Measurements from ENCODE around the gene ZNF576. TPM values are rescaled to one million over a fixed set of nuclear protein-coding genes. Genes with fewer than 3 reads are reported as not detected.

The ZNF576 gene
- total and polyA plus RNA-seq, 2 of the 13 experiments (the other 11 are each of a cell fraction or from before 2014, with no cell fraction given), result 7.2 to 9.6 TPM

DNA sequence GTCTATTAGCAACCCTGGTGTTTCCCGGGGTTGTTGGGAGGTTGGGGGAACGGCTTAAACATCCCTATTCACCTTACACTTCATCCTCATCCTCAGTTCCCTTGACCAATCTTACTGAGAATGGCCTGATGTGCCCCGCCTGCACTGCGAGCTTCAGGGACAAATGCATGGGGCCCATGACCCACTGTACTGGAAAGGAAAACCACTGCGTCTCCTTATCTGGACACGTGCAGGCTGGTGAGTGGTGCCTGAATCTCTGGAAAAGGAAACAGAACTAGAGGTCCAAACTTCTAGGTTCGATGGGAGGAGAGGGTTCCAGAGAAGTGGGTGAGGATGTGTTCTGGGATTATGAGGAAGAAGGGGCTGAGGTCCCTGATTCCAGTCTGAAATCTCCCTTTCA is 14.9 kb upstream of the ZNF576 start (continued):
- TF ChIP-seq ZNF660 (CRISPR knock-in tag; IDR thresholded peaks at IDR 0.05; ENCODE audit: borderline replicate concordance, low read depth) (no peak), ZNF841 (CRISPR knock-in tag; IDR thresholded peaks at IDR 0.05; ENCODE audit: borderline replicate concordance) (no peak)

DNA sequence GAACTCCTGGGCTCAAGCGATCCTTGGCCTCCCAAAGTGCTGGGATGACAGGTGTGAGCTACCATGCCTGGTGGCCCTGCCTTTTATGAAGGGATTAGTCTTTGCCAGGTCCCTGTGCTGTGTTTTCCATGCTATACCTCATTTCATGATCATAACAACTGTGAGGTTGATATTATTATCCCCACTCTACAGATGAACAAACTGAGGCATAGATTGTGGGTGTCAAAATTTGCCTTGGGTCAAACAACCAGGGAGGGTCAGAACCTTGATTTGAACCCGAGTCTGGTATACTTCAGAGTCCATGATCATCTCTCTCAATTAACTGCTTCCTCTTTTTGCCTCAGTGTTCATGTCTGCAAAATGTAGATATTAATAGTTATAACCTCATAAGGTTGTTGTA is 13.9 kb upstream of the ZNF576 start:
- ATAC-seq, result no peak
- no peaks in the 10 kb centered on the region for H3K9me3 ChIP-seq (ENCODE audit: low read length)
- no peaks in the 10 kb centered on the region for H4K20me1 ChIP-seq (ENCODE audit: insufficient read depth, low read length)
- in situ Hi-C loops (cut with HindIII; ENCODE audit: extremely low pct_ligation_motif_present, low pct_unique_long_range_greater_than_20kb), result no loop called here
- no peaks in the 10 kb centered on the region for H3K27me3 ChIP-seq (ENCODE audit: control insufficient read depth in 1 of 2, insufficient read depth in 2 of 2, low read length in 2 of 2)
- no peaks in the 10 kb centered on the region for H3K36me3 ChIP-seq (replicated peaks in 1 of 2; ENCODE audit: control insufficient read depth in 1 of 2, insufficient read depth in 2 of 2, low read length in 2 of 2)
- 85% methylated on average over 2 of the region's 2 CpGs for WGBS (ENCODE audit: low lambda C conversion rate)
- POLR2A ChIA-PET, result no interaction called here
- no peak overlapping the region for H3K4me2 ChIP-seq (ENCODE audit: low read depth, low read length)
- intact Hi-C loops (cut with micrococcal nuclease; ENCODE audit: unreplicated experiment), result no loop called here
- TF ChIP-seq ZMYM3 (CRISPR knock-in tag; IDR thresholded peaks at IDR 0.05) (no peak), ZNF629 (CRISPR knock-in tag; conservative IDR thresholded peaks at IDR 0.05) (peak; percentile 76), ZNF232 (CRISPR knock-in tag; IDR thresholded peaks at IDR 0.05; ENCODE audit: borderline replicate concordance) (no peak)
- H3K4me3 ChIP-seq (replicated peaks in 1 of 3; ENCODE audit: insufficient read depth in 1 of 3, low read depth in 2 of 3, low read length in 3 of 3), result no peak overlapping the region
- no peaks in the 10 kb centered on the region for H3K79me2 ChIP-seq (ENCODE audit: insufficient read depth, low read length)
- H3K9ac ChIP-seq (ENCODE audit: insufficient read depth, low read depth, low read length), result no peak overlapping the region
- no TSS peak for BruUV-seq (replicated peaks)
- CTCF ChIA-PET (ENCODE audit: low intra/inter-chr PET ratio, low total read pairs), result no interaction called here
- no peak overlapping the region for H2AFZ ChIP-seq (ENCODE audit: low read length)
- no peak for FAIRE-seq
- H3K4me1 ChIP-seq (ENCODE audit: insufficient read depth, low read length), result peaks cover 15% of the 10 kb centered on the region
- H3K27ac ChIP-seq (ENCODE audit: extremely low read length, insufficient read depth, low read length), result no peak overlapping the region
- DNase-seq (ENCODE audit: low spot score), result no peak

DNA sequence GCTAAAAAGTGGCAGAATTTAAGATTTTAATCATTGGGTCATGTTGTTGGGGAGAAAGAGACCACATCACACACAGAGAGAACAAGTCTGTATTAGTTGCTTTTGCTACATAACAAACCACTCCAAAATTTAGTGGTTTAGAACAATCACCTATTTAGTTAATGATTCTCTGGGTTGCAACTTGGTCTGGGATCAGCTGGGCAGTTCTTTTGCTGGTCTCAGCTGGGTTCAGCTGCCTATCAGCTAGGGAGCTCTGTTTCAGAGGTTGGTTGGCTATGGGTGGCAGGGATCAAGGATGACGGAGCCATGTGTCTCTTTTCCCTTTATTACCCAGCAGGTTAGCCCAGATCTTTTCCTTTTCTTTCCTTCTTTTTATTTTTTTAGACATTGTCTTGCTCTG is 11.9 kb upstream of the ZNF576 start:
- Histone ChIP-seq H3K36me3 (replicated peaks in 1 of 2; ENCODE audit: control insufficient read depth in 1 of 2, insufficient read depth in 2 of 2, low read length in 2 of 2) (0 out of 5 replicates have a peak, but pooled peaks cover 0 to 3% of the 10 kb centered on the region in 2 experiments), H3K4me1 (ENCODE audit: insufficient read depth, low read length) (peaks cover 15% of the 10 kb centered on the region), H2AFZ (ENCODE audit: low read length) (no peak overlapping the region), H3K27ac (ENCODE audit: extremely low read length, insufficient read depth, low read length) (peak overlapping the region; percentile 57), H3K9ac (ENCODE audit: insufficient read depth, low read depth, low read length) (no peak overlapping the region), H3K4me2 (ENCODE audit: low read depth, low read length) (peak overlapping the region; percentile 8; the same call in 1 of the 2 replicates), H3K79me2 (ENCODE audit: insufficient read depth, low read length) (no peaks in the 10 kb centered on the region), H3K9me3 (ENCODE audit: low read length) (no peaks in the 10 kb centered on the region), H3K4me3 (replicated peaks in 1 of 3; ENCODE audit: insufficient read depth in 1 of 3, low read depth in 2 of 3, low read length in 3 of 3) (no peak overlapping the region), H4K20me1 (ENCODE audit: insufficient read depth, low read length) (no peaks in the 10 kb centered on the region), H3K27me3 (ENCODE audit: control insufficient read depth in 1 of 2, insufficient read depth in 2 of 2, low read length in 2 of 2) (no peaks in the 10 kb centered on the region)
- DNase-seq (ENCODE audit: low spot score) (no peak), FAIRE-seq (peak; percentile 37), ATAC-seq (peak; percentile 75)
- no TSS peak for BruUV-seq (replicated peaks)
- CTCF ChIA-PET (ENCODE audit: low intra/inter-chr PET ratio, low total read pairs), result no interaction called here
- in situ Hi-C loops (cut with HindIII; ENCODE audit: extremely low pct_ligation_motif_present, low pct_unique_long_range_greater_than_20kb) (no loop called here), intact Hi-C loops (cut with micrococcal nuclease; ENCODE audit: unreplicated experiment) (no loop called here)
- POLR2A ChIA-PET, result interaction anchor here (1.3 to 2.4 kb wide), 2 partner anchors 10 to 12 kb away, joined by 7 to 15 read pairs; partner anchors contain the start of genes IRGQ and ZNF576
- WGBS (ENCODE audit: low lambda C conversion rate), result 76% methylated on average over 1 of the region's 1 CpG
- TF ChIP-seq, protein P1, sequence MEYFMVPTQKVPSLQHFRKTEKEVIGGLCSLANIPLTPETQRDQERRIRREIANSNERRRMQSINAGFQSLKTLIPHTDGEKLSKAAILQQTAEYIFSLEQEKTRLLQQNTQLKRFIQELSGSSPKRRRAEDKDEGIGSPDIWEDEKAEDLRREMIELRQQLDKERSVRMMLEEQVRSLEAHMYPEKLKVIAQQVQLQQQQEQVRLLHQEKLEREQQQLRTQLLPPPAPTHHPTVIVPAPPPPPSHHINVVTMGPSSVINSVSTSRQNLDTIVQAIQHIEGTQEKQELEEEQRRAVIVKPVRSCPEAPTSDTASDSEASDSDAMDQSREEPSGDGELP (IDR thresholded peaks at IDR 0.05; ENCODE audit: borderline replicate concordance, low read depth), result peak; percentile 73; the same call in 1 of the 2 replicates
- TF ChIP-seq HNRNPUL1 (IDR thresholded peaks at IDR 0.05; ENCODE audit: low read depth, low read length), result no peak
- TF ChIP-seq ZNF275 (CRISPR knock-in tag; IDR thresholded peaks at IDR 0.05; ENCODE audit: borderline replicate concordance), result no peak
- no peak for TF ChIP-seq CBX5 (CRISPR knock-in tag; IDR thresholded peaks at IDR 0.05; ENCODE audit: borderline replicate concordance)
- no peak for TF ChIP-seq HMG20B (CRISPR knock-in tag; conservative IDR thresholded peaks at IDR 0.05)
- TF ChIP-seq EED (CRISPR knock-in tag; IDR thresholded peaks at IDR 0.05), result no peak
- no peak for TF ChIP-seq CHCHD3 (CRISPR knock-in tag; IDR thresholded peaks at IDR 0.05)
- TF ChIP-seq KLF11 (CRISPR knock-in tag; IDR thresholded peaks at IDR 0.05), result no peak
- peak; percentile 1; the same call in 1 of the 2 replicates for TF ChIP-seq ELF1 (CRISPR knock-in tag; IDR thresholded peaks at IDR 0.05)
- TF ChIP-seq AKAP8 (CRISPR knock-in tag; IDR thresholded peaks at IDR 0.05), result no peak
- TF ChIP-seq ZFY (CRISPR knock-in tag; IDR thresholded peaks at IDR 0.05), result no peak
- no peak for TF ChIP-seq ZMAT3 (CRISPR knock-in tag; conservative IDR thresholded peaks at IDR 0.05)
- TF ChIP-seq ATRX (CRISPR knock-in tag; IDR thresholded peaks at IDR 0.05; ENCODE audit: borderline replicate concordance), result no peak
